Dedifferentiated amniotic fluid mesenchymal stem cell (primary cell): ENCODE measurements around the gene DDI1.

ENCODE experiments used
- DNase-seq: peaks from one replicate; pipeline ENCODE4 v3.0.0-alpha.2; 2016; ENCODE audit errors: extremely low spot score

DDI1 gene

DNA sequence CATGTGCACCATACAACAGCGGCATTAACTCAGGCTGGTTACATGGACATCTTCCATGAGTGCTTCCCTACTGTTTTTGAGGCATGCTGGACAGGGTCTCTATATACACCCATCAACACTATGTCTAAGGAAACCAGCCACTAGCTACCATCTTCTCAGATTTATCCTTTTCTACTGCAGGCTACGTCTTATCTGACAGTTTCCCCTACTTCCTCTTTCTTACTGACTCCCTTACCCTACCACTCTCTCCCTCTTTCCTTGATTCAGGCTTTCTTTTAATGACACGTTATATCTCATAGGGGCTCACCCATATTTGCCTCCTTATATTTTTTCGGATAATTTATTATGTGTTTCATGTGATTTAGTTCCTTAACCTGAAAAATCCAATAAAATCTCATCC is 41.8 kb downstream of the DDI1 start:
- DNase-seq, result no peak

DNA sequence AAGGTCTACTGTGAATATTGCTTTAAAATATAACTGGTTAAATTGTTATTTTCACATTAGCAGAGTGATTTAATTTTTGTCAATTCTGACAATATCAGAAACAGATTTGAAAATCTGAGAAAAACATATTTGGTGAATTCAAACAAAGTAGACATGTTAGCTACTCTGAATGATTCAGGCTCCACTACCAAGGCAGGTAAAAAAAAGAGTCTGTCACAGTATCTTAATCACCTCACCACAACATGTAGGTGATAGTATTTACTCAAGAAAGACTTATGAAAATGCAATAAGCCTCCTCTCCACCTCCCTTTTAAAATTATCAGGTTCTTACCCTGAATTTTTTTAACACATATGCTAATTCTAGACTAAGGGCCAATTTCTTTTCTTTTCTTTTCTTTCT is 42.6 kb downstream of the DDI1 start:
- no peak for DNase-seq

- no peak for DNase-seq
Measured at GRCh38 chr11:104086621-104087020, 50.2 kb downstream of the DDI1 start.
